ENCODE measurements around the gene BCAN. TPM values are rescaled to one million over a fixed set of nuclear protein-coding genes. Genes with fewer than 3 reads are reported as not detected.
A peak's percentile ranks its signal among the peaks of the same experiment; 100 is the strongest.

The BCAN gene
- total and polyA plus RNA-seq, 2 experiments from 2014 or later, result 2.3 to 5.5 TPM

DNA sequence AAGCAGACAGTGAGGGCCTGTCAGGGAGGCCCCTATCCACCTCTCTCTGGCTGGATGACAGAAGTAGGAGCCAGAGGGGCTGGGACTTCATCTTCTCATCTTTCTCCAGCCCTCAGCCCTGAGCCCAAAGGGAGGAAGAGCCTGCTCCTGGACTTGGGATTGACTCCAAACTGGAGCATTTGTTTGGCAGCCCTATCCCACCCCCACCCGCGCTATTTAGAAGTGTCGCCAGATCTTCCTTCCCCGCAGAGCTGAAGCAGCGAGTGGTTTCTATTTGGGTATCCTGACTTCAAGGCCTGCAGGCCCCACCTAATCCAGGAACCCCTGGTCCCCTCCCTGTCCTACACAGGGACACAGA is 25.7 kb downstream of the BCAN start:
- peaks cover 12% of the 10 kb centered on the region for H3K9me2 ChIP-seq (ENCODE audit: insufficient read depth)
- H3K4me2 ChIP-seq, result 0 out of 2 replicates have a peak overlapping the region, but pooled peaks have one; percentile 48
- Mint-ChIP-seq H3K4me3 (no peak overlapping the region; the same call in 2 of the 3 replicates), H3K4me1 (peaks cover 86% of the 10 kb centered on the region), H3K27ac (peak overlapping the region; percentile 58; the same call in 1 of the 2 replicates), H3K36me3 (ENCODE audit: low read depth) (peaks cover 20% of the 10 kb centered on the region), H3K9me3 (peaks cover 6% of the 10 kb centered on the region), H3K27me3 (ENCODE audit: insufficient read depth, low read depth, poor library complexity) (peaks cover 16% of the 10 kb centered on the region)
- peaks cover 31% of the 10 kb centered on the region; the same call in 1 of the 2 replicates for H3F3A ChIP-seq (replicated peaks; ENCODE audit: low read depth)
- TF ChIP-seq STAT1 (IDR thresholded peaks at IDR 0.05; ENCODE audit: unreplicated experiment), result no peak
- TF ChIP-seq POLR2AphosphoS5 (IDR thresholded peaks at IDR 0.05; ENCODE audit: low read depth), result no peak
- no peak for TF ChIP-seq ZNF114 (CRISPR knock-in tag; IDR thresholded peaks at IDR 0.05)
- TF ChIP-seq EZH2 (IDR thresholded peaks at IDR 0.05; ENCODE audit: low read depth, unreplicated experiment), result no peak
- no peak for TF ChIP-seq EZH2phosphoT487 (IDR thresholded peaks at IDR 0.05; ENCODE audit: unreplicated experiment)
- no peak for TF ChIP-seq JUNB (IDR thresholded peaks at IDR 0.05; ENCODE audit: unreplicated experiment)
- TF ChIP-seq, protein P1, sequence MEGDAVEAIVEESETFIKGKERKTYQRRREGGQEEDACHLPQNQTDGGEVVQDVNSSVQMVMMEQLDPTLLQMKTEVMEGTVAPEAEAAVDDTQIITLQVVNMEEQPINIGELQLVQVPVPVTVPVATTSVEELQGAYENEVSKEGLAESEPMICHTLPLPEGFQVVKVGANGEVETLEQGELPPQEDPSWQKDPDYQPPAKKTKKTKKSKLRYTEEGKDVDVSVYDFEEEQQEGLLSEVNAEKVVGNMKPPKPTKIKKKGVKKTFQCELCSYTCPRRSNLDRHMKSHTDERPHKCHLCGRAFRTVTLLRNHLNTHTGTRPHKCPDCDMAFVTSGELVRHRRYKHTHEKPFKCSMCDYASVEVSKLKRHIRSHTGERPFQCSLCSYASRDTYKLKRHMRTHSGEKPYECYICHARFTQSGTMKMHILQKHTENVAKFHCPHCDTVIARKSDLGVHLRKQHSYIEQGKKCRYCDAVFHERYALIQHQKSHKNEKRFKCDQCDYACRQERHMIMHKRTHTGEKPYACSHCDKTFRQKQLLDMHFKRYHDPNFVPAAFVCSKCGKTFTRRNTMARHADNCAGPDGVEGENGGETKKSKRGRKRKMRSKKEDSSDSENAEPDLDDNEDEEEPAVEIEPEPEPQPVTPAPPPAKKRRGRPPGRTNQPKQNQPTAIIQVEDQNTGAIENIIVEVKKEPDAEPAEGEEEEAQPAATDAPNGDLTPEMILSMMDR (conservative IDR thresholded peaks at IDR 0.05; ENCODE audit: low read depth in 2 of 2), result no peak
- TF ChIP-seq, protein P2, sequence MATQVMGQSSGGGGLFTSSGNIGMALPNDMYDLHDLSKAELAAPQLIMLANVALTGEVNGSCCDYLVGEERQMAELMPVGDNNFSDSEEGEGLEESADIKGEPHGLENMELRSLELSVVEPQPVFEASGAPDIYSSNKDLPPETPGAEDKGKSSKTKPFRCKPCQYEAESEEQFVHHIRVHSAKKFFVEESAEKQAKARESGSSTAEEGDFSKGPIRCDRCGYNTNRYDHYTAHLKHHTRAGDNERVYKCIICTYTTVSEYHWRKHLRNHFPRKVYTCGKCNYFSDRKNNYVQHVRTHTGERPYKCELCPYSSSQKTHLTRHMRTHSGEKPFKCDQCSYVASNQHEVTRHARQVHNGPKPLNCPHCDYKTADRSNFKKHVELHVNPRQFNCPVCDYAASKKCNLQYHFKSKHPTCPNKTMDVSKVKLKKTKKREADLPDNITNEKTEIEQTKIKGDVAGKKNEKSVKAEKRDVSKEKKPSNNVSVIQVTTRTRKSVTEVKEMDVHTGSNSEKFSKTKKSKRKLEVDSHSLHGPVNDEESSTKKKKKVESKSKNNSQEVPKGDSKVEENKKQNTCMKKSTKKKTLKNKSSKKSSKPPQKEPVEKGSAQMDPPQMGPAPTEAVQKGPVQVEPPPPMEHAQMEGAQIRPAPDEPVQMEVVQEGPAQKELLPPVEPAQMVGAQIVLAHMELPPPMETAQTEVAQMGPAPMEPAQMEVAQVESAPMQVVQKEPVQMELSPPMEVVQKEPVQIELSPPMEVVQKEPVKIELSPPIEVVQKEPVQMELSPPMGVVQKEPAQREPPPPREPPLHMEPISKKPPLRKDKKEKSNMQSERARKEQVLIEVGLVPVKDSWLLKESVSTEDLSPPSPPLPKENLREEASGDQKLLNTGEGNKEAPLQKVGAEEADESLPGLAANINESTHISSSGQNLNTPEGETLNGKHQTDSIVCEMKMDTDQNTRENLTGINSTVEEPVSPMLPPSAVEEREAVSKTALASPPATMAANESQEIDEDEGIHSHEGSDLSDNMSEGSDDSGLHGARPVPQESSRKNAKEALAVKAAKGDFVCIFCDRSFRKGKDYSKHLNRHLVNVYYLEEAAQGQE (IDR thresholded peaks at IDR 0.05; ENCODE audit: unreplicated experiment), result no peak
- TF ChIP-seq, protein P3, sequence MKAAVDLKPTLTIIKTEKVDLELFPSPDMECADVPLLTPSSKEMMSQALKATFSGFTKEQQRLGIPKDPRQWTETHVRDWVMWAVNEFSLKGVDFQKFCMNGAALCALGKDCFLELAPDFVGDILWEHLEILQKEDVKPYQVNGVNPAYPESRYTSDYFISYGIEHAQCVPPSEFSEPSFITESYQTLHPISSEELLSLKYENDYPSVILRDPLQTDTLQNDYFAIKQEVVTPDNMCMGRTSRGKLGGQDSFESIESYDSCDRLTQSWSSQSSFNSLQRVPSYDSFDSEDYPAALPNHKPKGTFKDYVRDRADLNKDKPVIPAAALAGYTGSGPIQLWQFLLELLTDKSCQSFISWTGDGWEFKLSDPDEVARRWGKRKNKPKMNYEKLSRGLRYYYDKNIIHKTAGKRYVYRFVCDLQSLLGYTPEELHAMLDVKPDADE (IDR thresholded peaks at IDR 0.05), result no peak
- TF ChIP-seq, protein P4, sequence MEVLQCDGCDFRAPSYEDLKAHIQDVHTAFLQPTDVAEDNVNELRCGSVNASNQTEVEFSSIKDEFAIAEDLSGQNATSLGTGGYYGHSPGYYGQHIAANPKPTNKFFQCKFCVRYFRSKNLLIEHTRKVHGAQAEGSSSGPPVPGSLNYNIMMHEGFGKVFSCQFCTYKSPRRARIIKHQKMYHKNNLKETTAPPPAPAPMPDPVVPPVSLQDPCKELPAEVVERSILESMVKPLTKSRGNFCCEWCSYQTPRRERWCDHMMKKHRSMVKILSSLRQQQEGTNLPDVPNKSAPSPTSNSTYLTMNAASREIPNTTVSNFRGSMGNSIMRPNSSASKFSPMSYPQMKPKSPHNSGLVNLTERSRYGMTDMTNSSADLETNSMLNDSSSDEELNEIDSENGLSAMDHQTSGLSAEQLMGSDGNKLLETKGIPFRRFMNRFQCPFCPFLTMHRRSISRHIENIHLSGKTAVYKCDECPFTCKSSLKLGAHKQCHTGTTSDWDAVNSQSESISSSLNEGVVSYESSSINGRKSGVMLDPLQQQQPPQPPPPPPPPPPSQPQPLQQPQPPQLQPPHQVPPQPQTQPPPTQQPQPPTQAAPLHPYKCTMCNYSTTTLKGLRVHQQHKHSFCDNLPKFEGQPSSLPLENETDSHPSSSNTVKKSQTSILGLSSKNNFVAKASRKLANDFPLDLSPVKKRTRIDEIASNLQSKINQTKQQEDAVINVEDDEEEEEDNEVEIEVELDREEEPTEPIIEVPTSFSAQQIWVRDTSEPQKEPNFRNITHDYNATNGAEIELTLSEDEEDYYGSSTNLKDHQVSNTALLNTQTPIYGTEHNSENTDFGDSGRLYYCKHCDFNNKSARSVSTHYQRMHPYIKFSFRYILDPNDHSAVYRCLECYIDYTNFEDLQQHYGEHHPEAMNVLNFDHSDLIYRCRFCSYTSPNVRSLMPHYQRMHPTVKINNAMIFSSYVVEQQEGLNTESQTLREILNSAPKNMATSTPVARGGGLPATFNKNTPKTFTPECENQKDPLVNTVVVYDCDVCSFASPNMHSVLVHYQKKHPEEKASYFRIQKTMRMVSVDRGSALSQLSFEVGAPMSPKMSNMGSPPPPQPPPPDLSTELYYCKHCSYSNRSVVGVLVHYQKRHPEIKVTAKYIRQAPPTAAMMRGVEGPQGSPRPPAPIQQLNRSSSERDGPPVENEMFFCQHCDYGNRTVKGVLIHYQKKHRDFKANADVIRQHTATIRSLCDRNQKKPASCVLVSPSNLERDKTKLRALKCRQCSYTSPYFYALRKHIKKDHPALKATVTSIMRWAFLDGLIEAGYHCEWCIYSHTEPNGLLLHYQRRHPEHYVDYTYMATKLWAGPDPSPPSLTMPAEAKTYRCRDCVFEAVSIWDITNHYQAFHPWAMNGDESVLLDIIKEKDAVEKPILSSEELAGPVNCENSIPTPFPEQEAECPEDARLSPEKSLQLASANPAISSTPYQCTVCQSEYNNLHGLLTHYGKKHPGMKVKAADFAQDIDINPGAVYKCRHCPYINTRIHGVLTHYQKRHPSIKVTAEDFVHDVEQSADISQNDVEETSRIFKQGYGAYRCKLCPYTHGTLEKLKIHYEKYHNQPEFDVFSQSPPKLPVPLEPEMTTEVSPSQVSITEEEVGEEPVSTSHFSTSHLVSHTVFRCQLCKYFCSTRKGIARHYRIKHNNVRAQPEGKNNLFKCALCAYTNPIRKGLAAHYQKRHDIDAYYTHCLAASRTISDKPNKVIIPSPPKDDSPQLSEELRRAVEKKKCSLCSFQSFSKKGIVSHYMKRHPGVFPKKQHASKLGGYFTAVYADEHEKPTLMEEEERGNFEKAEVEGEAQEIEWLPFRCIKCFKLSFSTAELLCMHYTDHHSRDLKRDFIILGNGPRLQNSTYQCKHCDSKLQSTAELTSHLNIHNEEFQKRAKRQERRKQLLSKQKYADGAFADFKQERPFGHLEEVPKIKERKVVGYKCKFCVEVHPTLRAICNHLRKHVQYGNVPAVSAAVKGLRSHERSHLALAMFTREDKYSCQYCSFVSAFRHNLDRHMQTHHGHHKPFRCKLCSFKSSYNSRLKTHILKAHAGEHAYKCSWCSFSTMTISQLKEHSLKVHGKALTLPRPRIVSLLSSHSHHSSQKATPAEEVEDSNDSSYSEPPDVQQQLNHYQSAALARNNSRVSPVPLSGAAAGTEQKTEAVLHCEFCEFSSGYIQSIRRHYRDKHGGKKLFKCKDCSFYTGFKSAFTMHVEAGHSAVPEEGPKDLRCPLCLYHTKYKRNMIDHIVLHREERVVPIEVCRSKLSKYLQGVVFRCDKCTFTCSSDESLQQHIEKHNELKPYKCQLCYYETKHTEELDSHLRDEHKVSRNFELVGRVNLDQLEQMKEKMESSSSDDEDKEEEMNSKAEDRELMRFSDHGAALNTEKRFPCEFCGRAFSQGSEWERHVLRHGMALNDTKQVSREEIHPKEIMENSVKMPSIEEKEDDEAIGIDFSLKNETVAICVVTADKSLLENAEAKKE (CRISPR knock-in tag; IDR thresholded peaks at IDR 0.05), result no peak
- TF ChIP-seq NANOG (IDR thresholded peaks at IDR 0.05; ENCODE audit: borderline replicate concordance), result no peak
- no peak for TF ChIP-seq ZNF331 (CRISPR knock-in tag; IDR thresholded peaks at IDR 0.05; ENCODE audit: low read depth)
- no peak for TF ChIP-seq CREB1 (CRISPR knock-in tag; IDR thresholded peaks at IDR 0.05; ENCODE audit: low read depth)
- no peak; the same call in 2 of the 3 replicates for ATAC-seq
- H4K20me1 ChIP-seq (replicated peaks; ENCODE audit: insufficient read depth), result no peaks in the 10 kb centered on the region; the same call in 1 of the 2 replicates
- no peak for DNase-seq (ENCODE audit: low spot score)
- H3K27ac ChIP-seq (ENCODE audit: low read depth), result peak overlapping the region; percentile 63; the same call in 1 of the 2 replicates
- H3K27me3 ChIP-seq (ENCODE audit: insufficient read depth), result no peaks in the 10 kb centered on the region
- H2AFZ ChIP-seq, result no peak overlapping the region
- no peak overlapping the region for H3K4me3 ChIP-seq
- peaks cover 14% of the 10 kb centered on the region for H3K36me3 ChIP-seq (ENCODE audit: insufficient read depth)
- peaks cover 15% of the 10 kb centered on the region; the same call in 1 of the 2 replicates for H3K79me2 ChIP-seq (replicated peaks; ENCODE audit: insufficient read depth)
- H3K4me1 ChIP-seq (ENCODE audit: insufficient read depth), result peaks cover 75% of the 10 kb centered on the region

All from GM23338 (cell line).